ENCODE results near the gene SLC28A1.
"Not testable (repeated sequence)": the region's sequence is repeated elsewhere in the genome, so short reads cannot be mapped to it uniquely, and the experiment has no call there.

DNA sequence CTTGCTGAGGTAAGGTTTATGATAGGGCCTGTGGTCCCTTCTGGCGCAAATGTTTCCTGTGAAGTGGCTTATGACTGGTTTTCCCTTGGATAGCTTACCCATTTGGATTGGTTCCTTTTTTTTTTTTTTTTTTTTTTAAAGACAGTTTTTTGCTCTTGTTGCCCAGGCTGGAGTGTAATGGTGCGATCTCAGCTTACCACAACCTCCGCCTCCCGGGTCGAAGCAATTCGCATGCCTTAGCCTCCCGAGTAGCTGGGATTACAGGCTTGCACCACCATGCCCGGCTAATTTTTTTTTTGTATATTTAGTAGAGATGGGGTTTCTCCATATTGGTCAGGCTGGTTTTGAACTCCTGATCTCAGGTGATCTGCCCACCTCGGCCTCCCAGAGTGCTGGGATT is 102.9 kb downstream of the SLC28A1 start:
- TF ChIP-seq POLR2A (IDR thresholded peaks at IDR 0.05; ENCODE audit: low read length); GATA1 (IDR thresholded peaks at IDR 0.05; ENCODE audit: low read depth, low read length): not testable (repeated sequence)

Data from erythroblast (primary cell).